Measurements from ENCODE around the gene CSK.
A peak's percentile ranks its signal among the peaks of the same experiment; 100 is the strongest.

Gene CSK

GRCh38 chr15:74788042-74788682 is 6.3 kb downstream of the CSK start:
- no peak for DNase-seq

GRCh38 chr15:74788683-74789151 is 6.8 kb downstream of the CSK start:
- no peak for DNase-seq

- DNase-seq, result no peak
These were observed 7.3 kb downstream of the CSK start for GRCh38 chr15:74789171-74789631.

GRCh38 chr15:74789741-74790079 is 7.8 kb downstream of the CSK start:
- no peak for DNase-seq

GRCh38 chr15:74790080-74790916 is 8.4 kb downstream of the CSK start:
- DNase-seq, result peak in 1 of 2 experiments; percentile 37

- DNase-seq, result no peak
These were observed 9.1 kb downstream of the CSK start for GRCh38 chr15:74791007-74791406.

GRCh38 chr15:74791667-74792066 is 9.8 kb downstream of the CSK start:
- no peak for DNase-seq

GRCh38 chr15:74792227-74793016 is 10.5 kb downstream of the CSK start:
- DNase-seq, result no peak

- DNase-seq, result peak; percentile 63 to 72
These were observed 11.5 kb downstream of the CSK start for GRCh38 chr15:74793135-74794028.

GRCh38 chr15:74794248-74794969 is 12.5 kb downstream of the CSK start:
- DNase-seq, result no peak

- no peak for DNase-seq
These were observed 13.1 kb downstream of the CSK start for GRCh38 chr15:74794970-74795349.

GRCh38 chr15:74795966-74796625 is 14.2 kb downstream of the CSK start:
- DNase-seq, result peak in 1 of 2 experiments; percentile 63

- no peak for DNase-seq
These were observed 16.7 kb downstream of the CSK start for GRCh38 chr15:74798388-74799254.

GRCh38 chr15:74799255-74799855 is 17.5 kb downstream of the CSK start:
- no peak for DNase-seq

- peak; percentile 79 to 81 for DNase-seq
These were observed 18.1 kb downstream of the CSK start for GRCh38 chr15:74799856-74800558.

- no peak for DNase-seq
These were observed 18.7 kb downstream of the CSK start for GRCh38 chr15:74800559-74801094.

GRCh38 chr15:74801311-74801997 is 19.6 kb downstream of the CSK start:
- DNase-seq, result no peak

GRCh38 chr15:74802290-74802689 is 20.4 kb downstream of the CSK start:
- no peak for DNase-seq

Data from stimulated activated CD4-positive, alpha-beta T cell treated with anti-CD3 and anti-CD28 coated beads, Interleukin-4, amount 100 ng/mL, for 4 hours (primary cell).